ENCODE results near the gene FOXN3. TPM values are rescaled to one million over a fixed set of nuclear protein-coding genes. Genes with fewer than 3 reads are reported as not detected.
"Not testable (repeated sequence)": the region's sequence is repeated elsewhere in the genome, so short reads cannot be mapped to it uniquely, and the experiment has no call there.

Gene FOXN3
- total and polyA plus RNA-seq, 10 of the 15 experiments (the other 5 are each of a cell fraction or from before 2014, with no cell fraction given): 4.5 to 68.9 (median 29.7) TPM

GRCh38 chr14:89252887-89253532 lies 164.0 kb downstream of the FOXN3 start:
- no peak overlapping the region for H3K9ac ChIP-seq (ENCODE audit: control insufficient read depth, insufficient read depth, low read length)
- ChIA-PET CTCF (interaction anchor here (1.5 kb wide), 1 partner anchor 518 kb away, joined by 5 read pairs; no protein-coding TSS in a partner anchor), SMC1A (ENCODE audit: uncharacterized antibody, unreplicated experiment) (interaction anchor here (0.9 to 1.5 kb wide), 5 partner anchors 8 to 162 kb away, joined by 3 to 7 read pairs (median 3); no protein-coding TSS in a partner anchor), POLR2A (no interaction called here), RAD21 (ENCODE audit: unreplicated experiment) (interaction anchor here (0.5 kb wide), 1 partner anchor 686 kb away, joined by 3 read pairs; no protein-coding TSS in a partner anchor)
- DNase-seq (ENCODE audit: low read depth, low spot score): no peak
- no peak for ATAC-seq
- no peaks in the 10 kb centered on the region for H4K20me1 ChIP-seq (ENCODE audit: control insufficient read depth, insufficient read depth)
- no peak overlapping the region for H2AFZ ChIP-seq (ENCODE audit: control insufficient read depth, low read depth, low read length)
- no peak overlapping the region for H3K4me3 ChIP-seq
- H3K27me3 ChIP-seq (replicated peaks in 1 of 2; ENCODE audit: control insufficient read depth in 2 of 2, insufficient read depth in 2 of 2, low read length in 1 of 2): no peaks in the 10 kb centered on the region
- H3K9me3 ChIP-seq (replicated peaks; ENCODE audit: control insufficient read depth, insufficient read depth, low read length): peaks cover 5% of the 10 kb centered on the region; the same call in 2 of the 3 replicates
- no peak overlapping the region for H3K27ac ChIP-seq (ENCODE audit: control insufficient read depth, insufficient read depth)
- no peaks in the 10 kb centered on the region for H3K79me2 ChIP-seq (ENCODE audit: control insufficient read depth, insufficient read depth, low read length)
- TF ChIP-seq HDAC2 (IDR thresholded peaks at IDR 0.05) (no peak), SMC3 (IDR thresholded peaks at IDR 0.05; ENCODE audit: borderline replicate concordance, low read length) (no peak)
- WGBS (ENCODE audit: insufficient coverage, insufficient replicate concordance, low lambda C conversion rate, missing lambda C conversion rate): 90% methylated on average over 15 of the region's 15 CpGs
- H3K36me3 ChIP-seq (ENCODE audit: control insufficient read depth in 2 of 2, insufficient read depth in 2 of 2, low read length in 1 of 2): peaks cover 3 to 12% of the 10 kb centered on the region in 2 experiments; a peak in 3 of 4 replicates
- no peak for FAIRE-seq
- intact Hi-C loops (cut with micrococcal nuclease; ENCODE audit: unreplicated experiment) (no loop called here), in situ Hi-C loops (cut with MboI) (no loop called here)
- no peaks in the 10 kb centered on the region for H3K4me1 ChIP-seq (ENCODE audit: control insufficient read depth, insufficient read depth, low read length)
- no TSS peak for BruUV-seq (replicated peaks)
- no peak overlapping the region for H3K4me2 ChIP-seq (ENCODE audit: control insufficient read depth, insufficient read depth)

GRCh38 chr14:89251061-89251460 lies 166.0 kb downstream of the FOXN3 start:
- DNase-seq (ENCODE audit: low read depth, low spot score) (no peak), ATAC-seq (no peak), FAIRE-seq (no peak)
- H3K36me3 ChIP-seq (ENCODE audit: control insufficient read depth in 2 of 2, insufficient read depth in 2 of 2, low read length in 1 of 2): peaks cover 3 to 10% of the 10 kb centered on the region in 2 experiments; a peak in 3 of 4 replicates
- ChIA-PET SMC1A (ENCODE audit: uncharacterized antibody, unreplicated experiment) (interaction anchor here (0.8 to 1.3 kb wide), 2 partner anchors 14 to 32 kb away, joined by 3 read pairs; no protein-coding TSS in a partner anchor), CTCF (interaction anchor here (1.0 kb wide), 1 partner anchor 57 kb away, joined by 3 read pairs; no protein-coding TSS in a partner anchor), POLR2A (no interaction called here), RAD21 (ENCODE audit: unreplicated experiment) (no interaction called here)
- H3K9ac ChIP-seq (ENCODE audit: control insufficient read depth, insufficient read depth, low read length): no peak overlapping the region
- H3K27ac ChIP-seq (ENCODE audit: control insufficient read depth, insufficient read depth): no peak overlapping the region
- H2AFZ ChIP-seq (ENCODE audit: control insufficient read depth, low read depth, low read length): no peak overlapping the region
- no peaks in the 10 kb centered on the region for H3K4me1 ChIP-seq (ENCODE audit: control insufficient read depth, insufficient read depth, low read length)
- no peak for TF ChIP-seq IRF3 (IDR thresholded peaks at IDR 0.05)
- TF ChIP-seq SREBF1 (IDR thresholded peaks at IDR 0.05; ENCODE audit: low read length): no peak
- no peak for TF ChIP-seq NBN (IDR thresholded peaks at IDR 0.05)
- no peak for TF ChIP-seq KAT2A (conservative IDR thresholded peaks at IDR 0.05; ENCODE audit: control insufficient read depth, low read depth, low read length)
- intact Hi-C loops (cut with micrococcal nuclease; ENCODE audit: unreplicated experiment) (no loop called here), in situ Hi-C loops (cut with MboI) (no loop called here)
- H3K79me2 ChIP-seq (ENCODE audit: control insufficient read depth, insufficient read depth, low read length): no peaks in the 10 kb centered on the region
- no peak overlapping the region for H3K4me3 ChIP-seq
- no TSS peak for BruUV-seq (replicated peaks)
- WGBS (ENCODE audit: insufficient coverage, insufficient replicate concordance, low lambda C conversion rate, missing lambda C conversion rate): 97% methylated on average over 3 of the region's 3 CpGs
- no peaks in the 10 kb centered on the region for H4K20me1 ChIP-seq (ENCODE audit: control insufficient read depth, insufficient read depth)
- no peaks in the 10 kb centered on the region for H3K27me3 ChIP-seq (replicated peaks in 1 of 2; ENCODE audit: control insufficient read depth in 2 of 2, insufficient read depth in 2 of 2, low read length in 1 of 2)
- H3K4me2 ChIP-seq (ENCODE audit: control insufficient read depth, insufficient read depth): no peak overlapping the region
- H3K9me3 ChIP-seq (replicated peaks; ENCODE audit: control insufficient read depth, insufficient read depth, low read length): peaks cover 5% of the 10 kb centered on the region; the same call in 2 of the 3 replicates

GRCh38 chr14:89250655-89250975 lies 166.4 kb downstream of the FOXN3 start:
- H3K27me3 ChIP-seq (replicated peaks in 1 of 2; ENCODE audit: control insufficient read depth in 2 of 2, insufficient read depth in 2 of 2, low read length in 1 of 2); H2AFZ ChIP-seq (ENCODE audit: control insufficient read depth, low read depth, low read length); intact Hi-C loops (cut with micrococcal nuclease; ENCODE audit: unreplicated experiment); FAIRE-seq; H3K4me3 ChIP-seq; H3K79me2 ChIP-seq (ENCODE audit: control insufficient read depth, insufficient read depth, low read length); H3K4me2 ChIP-seq (ENCODE audit: control insufficient read depth, insufficient read depth); RAD21 ChIA-PET (ENCODE audit: unreplicated experiment); CTCF ChIA-PET; H4K20me1 ChIP-seq (ENCODE audit: control insufficient read depth, insufficient read depth); BruUV-seq (replicated peaks); H3K9me3 ChIP-seq (replicated peaks; ENCODE audit: control insufficient read depth, insufficient read depth, low read length); DNase-seq (ENCODE audit: low read depth, low spot score); H3K27ac ChIP-seq (ENCODE audit: control insufficient read depth, insufficient read depth); H3K4me1 ChIP-seq (ENCODE audit: control insufficient read depth, insufficient read depth, low read length); in situ Hi-C loops (cut with MboI); H3K9ac ChIP-seq (ENCODE audit: control insufficient read depth, insufficient read depth, low read length); ATAC-seq; POLR2A ChIA-PET: not testable (repeated sequence)
- peaks cover 3 to 10% of the 10 kb centered on the region in 2 experiments; a peak in 3 of 4 replicates for H3K36me3 ChIP-seq (ENCODE audit: control insufficient read depth in 2 of 2, insufficient read depth in 2 of 2, low read length in 1 of 2)
- SMC1A ChIA-PET (ENCODE audit: uncharacterized antibody, unreplicated experiment): interaction anchor here (0.8 to 2.3 kb wide), 3 partner anchors 8 to 14 kb away, joined by 3 to 7 read pairs (median 7); no protein-coding TSS in a partner anchor
- WGBS (ENCODE audit: insufficient coverage, insufficient replicate concordance, low lambda C conversion rate, missing lambda C conversion rate): 89% methylated on average over 4 of the region's 4 CpGs
